Neural progenitor cell (in vitro differentiated cells): ENCODE data around the gene KRTAP5-1.

Experiments used
- CTCF ChIP-seq: fragments of 200-600 bp; sonication (generic); IDR thresholded peaks from 2 replicates; pipeline ENCODE4 v1.5.1; 2017; ENCODE audit warnings: antibody characterized with exemption, mild to moderate bottlenecking
- EZH2 ChIP-seq: fragments of 200-600 bp; sonication (generic); IDR thresholded peaks from 2 replicates; pipeline ENCODE4 v1.6.1; 2017; ENCODE audit warnings: antibody characterized with exemption, mild to moderate bottlenecking, moderate library complexity
- EZH2phosphoT487 ChIP-seq: fragments of 200-600 bp; sonication (generic); IDR thresholded peaks from 2 replicates; pipeline ENCODE4 v1.6.1; 2017; ENCODE audit warnings: antibody characterized with exemption

DNA sequence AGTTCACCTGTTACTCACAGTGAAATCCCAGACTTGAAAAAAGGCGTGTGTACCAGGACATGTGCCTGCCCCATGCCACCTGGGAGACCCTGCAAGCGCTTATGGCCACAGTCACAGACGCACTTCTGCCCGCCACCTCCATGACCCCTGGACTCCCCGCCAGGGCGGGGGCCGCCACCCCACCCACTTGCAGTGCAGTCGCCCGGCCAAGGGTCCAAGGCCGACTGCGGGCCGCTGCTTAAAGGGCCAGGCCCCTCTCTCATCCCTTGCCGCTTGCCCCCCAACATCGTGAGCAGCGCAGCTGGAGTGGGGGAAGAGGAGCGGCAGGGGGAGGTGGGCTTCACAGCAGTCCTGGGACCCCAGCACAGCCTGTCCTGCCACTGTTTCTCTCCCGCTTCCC, 23.8 kb downstream of the KRTAP5-1 start:
- TF ChIP-seq CTCF = no peak
- no peak for TF ChIP-seq EZH2
- TF ChIP-seq EZH2phosphoT487 = no peak
